Fibroblast of lung (primary cell): Measurements from ENCODE around the gene UROC1. TPM values are rescaled to one million over a fixed set of nuclear protein-coding genes. Genes with fewer than 3 reads are reported as not detected.

ENCODE experiments used
- DNase-seq, 2 donors: peaks; one replicate each; pipeline versions ENCODE4 v3.0.0 to v3.0.0-alpha.2; 2010; ENCODE audit warnings: low read depth in 2 of 2
- H2AFZ ChIP-seq: 2 replicates; pipeline ENCODE4 v1.5.1; 2012; ENCODE audit warnings: low read length, control low read depth, inconsistent platforms
- H3K27ac ChIP-seq: 2 replicates; pipeline ENCODE4 v1.5.1; 2011; ENCODE audit warnings: low read length, control low read depth; ENCODE audit not compliant: insufficient read depth
- H3K27me3 ChIP-seq: 2 replicates; pipeline ENCODE4 v1.5.1; 2011; ENCODE audit warnings: mild to moderate bottlenecking, low read length; ENCODE audit not compliant: control insufficient read depth, insufficient read depth
- H3K36me3 ChIP-seq: 2 replicates; pipeline ENCODE4 v1.5.1; 2011; ENCODE audit warnings: low read length; ENCODE audit not compliant: control insufficient read depth, insufficient read depth
- H3K4me1 ChIP-seq: 2 replicates; pipeline ENCODE4 v1.5.1; 2011; ENCODE audit warnings: low read length; ENCODE audit not compliant: control insufficient read depth, insufficient read depth; ENCODE audit errors: extremely low read depth
- H3K4me2 ChIP-seq: 2 replicates; pipeline ENCODE4 v1.5.1; 2011; ENCODE audit warnings: low read length, control low read depth; ENCODE audit not compliant: insufficient read depth; ENCODE audit errors: extremely low read depth
- H3K4me3 ChIP-seq, 4 experiments: fragments of 200-600 bp in 1 of 4; sonication (generic) in 1 of 4; replicated peaks in 1 of 4; 2 replicates each; pipeline ENCODE4 v1.5.1; 2011 to 2016; ENCODE audit warnings: low read length in 4 of 4, low read depth in 3 of 4, mild to moderate bottlenecking in 3 of 4, control low read depth in 2 of 4, inconsistent platforms in 1 of 4, mixed read lengths in 1 of 4; ENCODE audit not compliant: insufficient read depth in 1 of 4; ENCODE audit errors: control extremely low read depth in 1 of 4
- H3K79me2 ChIP-seq: 2 replicates; pipeline ENCODE4 v1.5.1; 2012; ENCODE audit warnings: mild to moderate bottlenecking, low read length, inconsistent platforms; ENCODE audit not compliant: control insufficient read depth, insufficient read depth
- H3K9ac ChIP-seq: 2 replicates; pipeline ENCODE4 v1.5.1; 2011; ENCODE audit warnings: mild to moderate bottlenecking, low read length, control low read depth; ENCODE audit not compliant: insufficient read depth
- H3K9me3 ChIP-seq: 2 replicates; pipeline ENCODE4 v1.5.1; 2012; ENCODE audit warnings: low read depth, low read length; ENCODE audit not compliant: control insufficient read depth, insufficient read depth
- H4K20me1 ChIP-seq: 2 replicates; pipeline ENCODE4 v1.5.1; 2011; ENCODE audit warnings: low read length; ENCODE audit not compliant: control insufficient read depth, insufficient read depth; ENCODE audit errors: extremely low read depth
- EZH2 ChIP-seq: IDR thresholded peaks from 2 replicates; pipeline ENCODE4 v1.5.1; 2012; ENCODE audit warnings: low read length, control low read depth, mild to moderate bottlenecking; ENCODE audit errors: missing control alignments
- polyA plus RNA-seq, 2 donors: library from polyadenylated mRNA; depleted of rRNA in 1 of 2; stranded (reverse) in 1 of 2; unstranded in 1 of 2; fragments of >200 nt; gene quantifications; 2 replicates each; pipeline ENCODE4 v1.2.1, GENCODE V29; 2011 to 2012; ENCODE audit warnings: missing spikeins in 1 of 2
- total RNA-seq: library from RNA; depleted of rRNA; stranded (reverse); fragments of >200 nt; gene quantifications from 2 replicates; pipeline ENCODE4 v1.2.1, GENCODE V29; 2014
- TF ChIP-seq, protein P1 (sequence below), 2 donors: IDR thresholded peaks in 1 of 2; conservative IDR thresholded peaks in 1 of 2; 1 replicate in 1 of 2; 2 replicates in 1 of 2; pipeline ENCODE4 v1.5.1; 2011 to 2012; ENCODE audit warnings: low read length in 2 of 2, control low read depth in 1 of 2, inconsistent platforms in 1 of 2, low read depth in 1 of 2, mild to moderate bottlenecking in 1 of 2

The UROC1 gene
- total and polyA plus RNA-seq, 2 donors (not counting 1 experiment from before 2014, with no cell fraction given) = not detected

DNA sequence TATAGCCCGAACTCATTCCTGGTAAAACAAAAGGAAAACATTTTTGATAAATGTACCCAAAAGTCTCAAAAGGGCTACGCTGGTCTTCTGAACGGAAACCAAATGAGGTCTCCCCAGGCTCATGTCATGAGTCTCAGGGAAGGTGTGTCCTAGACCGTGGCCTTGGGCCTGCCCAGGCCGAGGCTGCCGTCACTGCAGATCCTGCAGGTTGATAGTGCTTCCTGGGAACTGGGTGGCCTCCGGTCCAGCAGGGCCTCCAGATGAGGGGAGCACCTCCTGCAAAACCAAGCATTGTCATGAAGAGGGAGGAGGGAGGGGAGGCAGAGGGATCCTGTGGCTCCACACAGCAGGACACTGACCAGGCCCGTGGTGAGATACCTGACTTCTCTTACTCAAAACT lies 79.4 kb downstream of the UROC1 start:
- no peak overlapping the region for H3K27ac ChIP-seq
- TF ChIP-seq, protein P1, sequence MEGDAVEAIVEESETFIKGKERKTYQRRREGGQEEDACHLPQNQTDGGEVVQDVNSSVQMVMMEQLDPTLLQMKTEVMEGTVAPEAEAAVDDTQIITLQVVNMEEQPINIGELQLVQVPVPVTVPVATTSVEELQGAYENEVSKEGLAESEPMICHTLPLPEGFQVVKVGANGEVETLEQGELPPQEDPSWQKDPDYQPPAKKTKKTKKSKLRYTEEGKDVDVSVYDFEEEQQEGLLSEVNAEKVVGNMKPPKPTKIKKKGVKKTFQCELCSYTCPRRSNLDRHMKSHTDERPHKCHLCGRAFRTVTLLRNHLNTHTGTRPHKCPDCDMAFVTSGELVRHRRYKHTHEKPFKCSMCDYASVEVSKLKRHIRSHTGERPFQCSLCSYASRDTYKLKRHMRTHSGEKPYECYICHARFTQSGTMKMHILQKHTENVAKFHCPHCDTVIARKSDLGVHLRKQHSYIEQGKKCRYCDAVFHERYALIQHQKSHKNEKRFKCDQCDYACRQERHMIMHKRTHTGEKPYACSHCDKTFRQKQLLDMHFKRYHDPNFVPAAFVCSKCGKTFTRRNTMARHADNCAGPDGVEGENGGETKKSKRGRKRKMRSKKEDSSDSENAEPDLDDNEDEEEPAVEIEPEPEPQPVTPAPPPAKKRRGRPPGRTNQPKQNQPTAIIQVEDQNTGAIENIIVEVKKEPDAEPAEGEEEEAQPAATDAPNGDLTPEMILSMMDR (conservative IDR thresholded peaks at IDR 0.05 in 1 of 2, IDR thresholded peaks at IDR 0.05 in 1 of 2; ENCODE audit: low read depth in 1 of 2, low read length in 2 of 2) = no peak
- no peak for TF ChIP-seq EZH2
- no peaks in the 10 kb centered on the region for H3K79me2 ChIP-seq
- no peaks in the 10 kb centered on the region for H3K4me1 ChIP-seq
- H3K4me3 ChIP-seq = no peak overlapping the region
- H3K27me3 ChIP-seq = no peaks in the 10 kb centered on the region
- no peak overlapping the region for H2AFZ ChIP-seq
- H3K9ac ChIP-seq = no peak overlapping the region
- H3K36me3 ChIP-seq = no peaks in the 10 kb centered on the region
- no peak for DNase-seq
- H3K4me2 ChIP-seq = no peak overlapping the region
- H4K20me1 ChIP-seq = peaks cover 2% of the 10 kb centered on the region
- no peaks in the 10 kb centered on the region for H3K9me3 ChIP-seq

DNA sequence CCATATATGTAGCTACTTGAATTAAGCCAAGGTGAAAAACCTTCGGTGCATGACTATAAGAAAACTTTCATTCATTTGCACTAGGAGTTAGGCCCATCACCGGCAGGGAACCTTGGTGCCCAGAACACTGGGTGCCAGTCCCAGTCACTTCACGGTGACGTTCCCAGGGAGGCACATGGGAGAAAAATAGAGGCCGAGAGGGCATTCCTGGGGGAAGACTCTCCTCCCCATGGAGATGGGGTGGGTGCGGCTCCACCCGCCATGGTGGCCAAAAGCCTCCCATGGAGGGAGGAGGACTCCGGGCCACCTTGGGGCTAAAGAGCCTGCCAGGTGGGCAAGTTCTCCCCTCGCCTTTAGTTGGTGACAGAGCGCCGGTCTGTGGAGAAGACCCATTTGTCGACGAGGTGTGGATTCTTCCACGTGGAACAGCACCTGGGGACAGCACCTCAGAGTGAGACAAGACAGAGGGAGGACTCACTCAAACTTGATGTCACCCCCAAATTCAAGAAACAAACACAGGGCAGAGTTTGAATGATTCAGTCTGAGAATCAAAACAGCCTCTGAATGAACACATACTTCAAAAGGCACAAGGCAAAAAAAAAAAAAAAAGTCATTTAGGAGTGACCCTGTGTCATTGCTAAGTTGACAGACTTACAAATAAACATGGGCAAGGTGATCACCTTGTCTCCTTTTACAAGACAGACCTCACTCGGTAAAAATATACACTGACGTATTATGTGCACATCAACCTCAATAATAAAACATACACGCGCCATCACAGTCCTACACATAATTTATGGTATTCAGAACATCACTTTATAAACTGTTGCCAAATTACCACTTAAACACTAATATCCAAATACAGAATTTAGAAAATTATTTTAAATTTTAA lies 80.5 kb downstream of the UROC1 start:
- no peak overlapping the region for H3K4me3 ChIP-seq
- no peaks in the 10 kb centered on the region for H3K4me1 ChIP-seq
- H3K4me2 ChIP-seq = no peak overlapping the region
- no peaks in the 10 kb centered on the region for H3K27me3 ChIP-seq
- no peaks in the 10 kb centered on the region for H3K79me2 ChIP-seq
- H3K9me3 ChIP-seq = no peaks in the 10 kb centered on the region
- H4K20me1 ChIP-seq = no peaks in the 10 kb centered on the region
- H2AFZ ChIP-seq = no peak overlapping the region
- H3K27ac ChIP-seq = no peak overlapping the region
- H3K9ac ChIP-seq = no peak overlapping the region
- TF ChIP-seq, protein P1 (conservative IDR thresholded peaks at IDR 0.05 in 1 of 2, IDR thresholded peaks at IDR 0.05 in 1 of 2; ENCODE audit: low read depth in 1 of 2, low read length in 2 of 2) = no peak
- TF ChIP-seq EZH2 = no peak
- peaks cover 2% of the 10 kb centered on the region for H3K36me3 ChIP-seq
- DNase-seq = no peak

GRCh38 chr3:126435456-126436315 lies 81.9 kb downstream of the UROC1 start:
- no peak overlapping the region for H3K4me3 ChIP-seq
- no peaks in the 10 kb centered on the region for H4K20me1 ChIP-seq
- no peak overlapping the region for H3K4me2 ChIP-seq
- no peak for TF ChIP-seq EZH2
- TF ChIP-seq, protein P1 (conservative IDR thresholded peaks at IDR 0.05 in 1 of 2, IDR thresholded peaks at IDR 0.05 in 1 of 2; ENCODE audit: low read depth in 1 of 2, low read length in 2 of 2) = no peak
- H3K79me2 ChIP-seq = no peaks in the 10 kb centered on the region
- H3K27me3 ChIP-seq = no peaks in the 10 kb centered on the region
- H3K4me1 ChIP-seq = no peaks in the 10 kb centered on the region
- H3K9ac ChIP-seq = no peak overlapping the region
- no peak overlapping the region for H2AFZ ChIP-seq
- H3K27ac ChIP-seq = no peak overlapping the region
- DNase-seq = no peak
- no peaks in the 10 kb centered on the region for H3K9me3 ChIP-seq
- peaks cover 2% of the 10 kb centered on the region for H3K36me3 ChIP-seq
